Neural cell (in vitro differentiated cells): ENCODE measurements around the gene TVP23C.

ENCODE experiments used
- EP300 ChIP-seq: fragments of 450-650 bp; conservative IDR thresholded peaks from 2 replicates; pipeline ENCODE4 v1.6.1; 2014; ENCODE audit warnings: antibody characterized with exemption, mild to moderate bottlenecking, moderate library complexity; ENCODE audit not compliant: poor library complexity, severe bottlenecking
- MXI1 ChIP-seq: fragments of 450-650 bp; conservative IDR thresholded peaks from 2 replicates; pipeline ENCODE4 v1.6.1; 2014; ENCODE audit warnings: antibody characterized with exemption, mild to moderate bottlenecking; ENCODE audit not compliant: poor library complexity, severe bottlenecking
- SMC3 ChIP-seq: fragments of 450-650 bp; conservative IDR thresholded peaks from 2 replicates; pipeline ENCODE4 v1.6.1; 2014; ENCODE audit warnings: antibody characterized with exemption, mild to moderate bottlenecking, moderate library complexity; ENCODE audit not compliant: poor library complexity
- TAF1 ChIP-seq: IDR thresholded peaks from 2 replicates; pipeline ENCODE4 v1.6.1; 2012; ENCODE audit warnings: low read depth
- TF ChIP-seq, protein P1 (sequence below): fragments of 450-650 bp; IDR thresholded peaks from 2 replicates; pipeline ENCODE4 v1.5.1; 2014; ENCODE audit warnings: antibody characterized with exemption, mild to moderate bottlenecking, moderate library complexity; ENCODE audit not compliant: poor library complexity, severe bottlenecking

GRCh38 chr17:15513856-15514459, 49.3 kb downstream of the TVP23C start:
- no peak for TF ChIP-seq MXI1
- no peak for TF ChIP-seq EP300
- no peak for TF ChIP-seq SMC3
- TF ChIP-seq, protein P1, sequence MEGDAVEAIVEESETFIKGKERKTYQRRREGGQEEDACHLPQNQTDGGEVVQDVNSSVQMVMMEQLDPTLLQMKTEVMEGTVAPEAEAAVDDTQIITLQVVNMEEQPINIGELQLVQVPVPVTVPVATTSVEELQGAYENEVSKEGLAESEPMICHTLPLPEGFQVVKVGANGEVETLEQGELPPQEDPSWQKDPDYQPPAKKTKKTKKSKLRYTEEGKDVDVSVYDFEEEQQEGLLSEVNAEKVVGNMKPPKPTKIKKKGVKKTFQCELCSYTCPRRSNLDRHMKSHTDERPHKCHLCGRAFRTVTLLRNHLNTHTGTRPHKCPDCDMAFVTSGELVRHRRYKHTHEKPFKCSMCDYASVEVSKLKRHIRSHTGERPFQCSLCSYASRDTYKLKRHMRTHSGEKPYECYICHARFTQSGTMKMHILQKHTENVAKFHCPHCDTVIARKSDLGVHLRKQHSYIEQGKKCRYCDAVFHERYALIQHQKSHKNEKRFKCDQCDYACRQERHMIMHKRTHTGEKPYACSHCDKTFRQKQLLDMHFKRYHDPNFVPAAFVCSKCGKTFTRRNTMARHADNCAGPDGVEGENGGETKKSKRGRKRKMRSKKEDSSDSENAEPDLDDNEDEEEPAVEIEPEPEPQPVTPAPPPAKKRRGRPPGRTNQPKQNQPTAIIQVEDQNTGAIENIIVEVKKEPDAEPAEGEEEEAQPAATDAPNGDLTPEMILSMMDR = no peak
- TF ChIP-seq TAF1 = no peak
